Measurements from ENCODE around the gene TRIML1. TPM values are rescaled to one million over a fixed set of nuclear protein-coding genes. Genes with fewer than 3 reads are reported as not detected.
"Not testable (repeated sequence)": the region's sequence is repeated elsewhere in the genome, so short reads cannot be mapped to it uniquely, and the experiment has no call there.

Gene TRIML1
- total RNA-seq, 1 experiment from 2014 or later, result not detected

DNA sequence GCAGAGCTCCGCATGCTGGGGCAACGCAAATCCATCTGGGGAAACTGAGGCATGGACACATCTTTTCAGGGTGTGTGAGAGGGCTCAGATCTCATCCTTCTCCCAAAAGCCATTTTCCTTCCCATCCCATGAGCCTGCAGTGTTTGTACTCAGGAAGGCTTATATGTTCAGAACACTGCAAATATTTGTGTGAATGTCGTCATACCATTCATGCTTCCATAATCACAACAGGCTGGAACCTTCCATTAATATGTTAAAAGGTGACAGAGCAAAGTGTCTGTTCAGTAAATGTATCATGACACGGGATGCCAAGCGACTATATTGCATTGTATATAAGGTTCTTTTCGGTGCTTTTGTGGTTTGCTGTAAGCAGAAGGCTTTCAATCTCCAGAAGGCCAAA, 8.5 kb downstream of the TRIML1 start:
- no peak for DNase-seq (ENCODE audit: extremely low read depth, low read depth)

DNA sequence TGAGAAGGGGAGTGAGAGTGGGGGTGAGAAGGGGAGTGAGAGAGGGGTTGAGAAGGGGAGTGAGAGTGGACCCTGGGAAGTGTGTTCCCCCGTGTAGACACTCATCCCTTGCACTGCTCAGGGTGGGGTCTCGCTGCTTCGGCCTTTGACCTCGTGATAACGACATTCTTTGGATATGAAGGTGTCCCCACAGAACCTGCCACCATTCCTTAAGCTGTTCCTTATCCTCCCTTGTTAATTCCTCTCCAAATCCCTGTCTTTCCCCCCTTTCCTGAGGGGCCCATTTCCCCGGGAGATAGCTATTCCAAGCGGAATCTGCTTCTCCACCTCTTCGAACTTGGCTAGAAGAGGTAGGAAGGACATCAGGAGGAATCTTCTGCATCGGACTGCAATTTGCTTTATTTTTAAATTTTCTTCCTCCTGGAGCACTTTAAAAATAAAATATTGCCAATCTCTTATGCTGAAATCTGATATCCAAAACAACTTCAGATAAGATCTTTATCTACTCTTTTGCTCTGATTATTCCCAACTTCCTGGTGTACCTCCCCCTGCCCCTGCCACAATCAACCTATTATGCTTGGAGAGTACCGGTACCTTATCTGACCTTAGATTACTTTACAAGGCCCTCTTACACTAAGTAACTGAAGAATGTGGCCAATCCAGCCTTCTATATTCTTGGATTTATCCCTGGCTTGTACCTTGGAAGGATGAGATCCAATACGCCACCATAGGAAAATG, 15.6 kb downstream of the TRIML1 start:
- no peak for DNase-seq (ENCODE audit: extremely low read depth, low read depth)

- no peak for DNase-seq (ENCODE audit: extremely low read depth, low read depth)
These were observed 19.1 kb downstream of the TRIML1 start for GRCh38 chr4:188158336-188158735.

DNA sequence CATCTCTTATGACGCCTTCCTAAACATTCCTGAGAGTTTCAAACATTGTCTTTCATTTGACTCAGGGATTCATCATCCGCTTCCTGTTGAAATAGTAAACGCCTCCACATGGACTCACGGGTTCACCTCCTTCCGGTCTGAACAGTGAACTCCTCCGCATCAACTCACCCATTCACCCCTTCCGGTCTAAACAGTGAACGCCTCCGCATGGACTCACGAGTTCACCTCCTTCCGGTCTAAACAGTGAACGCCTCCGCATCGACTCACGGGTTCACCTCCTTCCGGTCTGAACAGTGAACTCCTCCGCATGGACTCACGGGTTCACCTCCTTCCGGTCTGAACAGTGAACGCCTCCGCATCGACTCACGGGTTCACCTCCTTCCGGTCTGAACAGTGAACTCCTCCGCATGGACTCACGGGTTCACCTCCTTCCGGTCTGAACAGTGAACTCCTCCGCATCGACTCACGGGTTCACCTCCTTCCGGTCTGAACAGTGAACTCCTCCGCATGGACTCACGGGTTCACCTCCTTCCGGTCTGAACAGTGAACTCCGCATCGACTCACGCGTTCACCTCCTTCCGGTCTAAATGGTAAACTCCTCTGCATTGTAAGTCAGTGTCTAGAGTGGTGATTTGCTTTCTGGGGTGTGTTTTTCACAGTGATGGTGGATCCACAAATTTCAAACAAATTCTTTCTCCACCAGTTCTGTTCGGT, 20.4 kb downstream of the TRIML1 start:
- not testable (repeated sequence) for DNase-seq (ENCODE audit: extremely low read depth, low read depth)

DNA sequence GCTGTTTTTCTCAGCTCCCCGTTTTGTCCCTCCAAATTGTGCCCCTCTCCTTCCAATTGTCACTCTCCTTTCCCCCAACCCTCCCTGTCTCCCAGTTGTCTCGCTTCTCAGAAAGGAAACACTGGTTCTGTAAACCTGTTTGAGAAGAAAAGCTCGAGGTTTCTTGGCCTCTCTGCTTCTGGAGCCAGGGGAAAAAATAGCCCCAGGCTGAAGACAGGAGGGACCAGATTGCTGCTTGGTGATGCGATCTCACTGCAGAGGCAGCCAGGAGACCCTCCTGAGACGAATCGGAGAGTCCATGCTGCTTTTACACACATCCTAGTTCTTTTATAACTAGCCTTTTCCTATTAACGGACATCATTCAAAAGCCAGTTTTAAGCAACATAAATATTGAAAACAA, 21.2 kb downstream of the TRIML1 start:
- no peak for DNase-seq (ENCODE audit: extremely low read depth, low read depth)

DNA sequence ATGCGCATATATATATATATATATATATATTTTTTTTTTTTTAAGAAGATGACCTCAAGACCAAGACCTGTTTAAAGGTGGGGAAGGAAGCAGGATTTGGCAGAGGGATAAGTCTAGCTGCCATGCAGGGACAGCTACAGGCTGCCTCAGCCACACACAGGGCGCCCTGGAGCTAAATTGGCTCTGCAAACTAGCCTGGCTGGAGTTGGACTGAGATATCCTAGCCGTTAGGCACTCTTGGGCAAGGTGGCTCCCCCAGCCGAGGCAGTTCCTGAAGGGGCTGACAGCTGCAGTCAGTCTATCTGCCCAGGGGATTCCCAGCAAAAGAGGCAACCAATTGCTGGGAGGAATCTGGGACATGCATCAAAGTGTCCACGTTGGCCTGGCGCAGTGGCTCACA, 21.9 kb downstream of the TRIML1 start:
- no peak for DNase-seq (ENCODE audit: extremely low read depth, low read depth)

DNA sequence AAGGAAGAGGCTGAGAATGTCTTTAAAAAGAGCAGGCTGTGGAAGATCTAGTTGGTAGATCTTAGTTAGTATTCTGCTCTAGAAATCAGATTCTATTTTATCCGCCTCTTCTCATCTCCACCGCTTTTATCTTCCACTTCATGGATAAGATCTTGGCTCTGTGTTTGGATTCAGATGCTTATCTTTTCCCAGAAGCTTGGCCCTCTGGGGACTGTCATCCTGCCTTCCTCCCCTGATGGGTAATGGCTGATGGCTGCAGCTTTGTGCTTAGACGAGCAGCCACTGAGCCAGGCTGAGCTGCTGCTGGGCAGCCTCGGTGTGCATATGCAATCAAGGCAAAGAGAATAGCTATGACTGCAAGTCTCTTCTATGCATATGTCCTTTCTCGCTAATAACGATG, 23.5 kb downstream of the TRIML1 start:
- DNase-seq (ENCODE audit: extremely low read depth, low read depth), result no peak

DNA sequence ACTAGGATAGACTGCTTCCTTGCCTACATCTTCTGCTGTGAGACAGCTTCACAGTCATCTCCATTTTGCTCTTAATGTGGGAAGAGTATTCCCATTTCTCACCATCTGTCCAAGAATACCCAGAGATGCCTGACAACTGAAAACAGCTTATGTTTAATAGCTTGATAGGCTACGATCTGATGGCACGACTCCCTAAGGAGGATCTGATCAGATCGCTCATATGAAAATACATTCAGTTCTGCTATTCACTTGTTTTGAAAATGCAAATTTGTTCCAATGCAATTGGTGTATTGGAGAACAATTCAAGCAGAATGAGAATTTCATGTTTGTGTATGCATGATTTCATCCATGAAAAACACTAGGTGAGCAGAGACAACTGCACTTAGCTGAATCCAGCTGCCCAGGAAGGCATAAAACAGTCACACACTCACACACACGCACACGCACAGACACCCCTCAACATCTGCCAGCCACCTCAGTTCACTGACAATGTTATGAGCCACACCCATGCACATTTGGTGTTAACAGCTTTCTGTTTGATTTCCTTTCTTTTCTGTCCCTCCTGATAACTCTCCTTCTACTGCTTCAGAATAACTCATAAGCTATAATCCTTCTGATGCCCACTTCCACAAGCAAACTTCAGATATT, 29.6 kb downstream of the TRIML1 start:
- DNase-seq (ENCODE audit: extremely low read depth, low read depth), result no peak

GRCh38 chr4:188171551-188171950, 32.3 kb downstream of the TRIML1 start:
- no peak for DNase-seq (ENCODE audit: extremely low read depth, low read depth)

DNA sequence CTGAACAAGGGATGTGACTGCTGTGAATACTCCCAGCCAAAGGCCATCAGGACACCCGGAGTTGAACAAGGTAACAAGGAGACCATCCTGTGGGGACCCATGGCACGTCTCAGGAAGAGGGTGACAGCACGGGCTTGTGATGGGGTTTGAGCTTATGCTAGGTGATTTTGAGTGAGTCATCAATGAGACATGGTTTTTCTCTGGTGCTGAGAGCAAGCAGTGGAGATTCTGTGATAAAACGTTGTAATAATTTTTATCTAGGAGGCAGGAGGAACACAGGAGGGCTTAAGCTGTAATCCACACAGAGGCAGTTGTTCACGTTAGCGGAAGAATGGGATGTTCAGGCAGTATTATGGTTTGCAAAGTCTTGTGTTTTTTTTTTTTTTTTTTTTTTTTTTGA, 36.0 kb downstream of the TRIML1 start:
- no peak for DNase-seq (ENCODE audit: extremely low read depth, low read depth)

GRCh38 chr4:188177997-188178675, 38.9 kb downstream of the TRIML1 start:
- no peak for DNase-seq (ENCODE audit: extremely low read depth, low read depth)

GRCh38 chr4:188178806-188179205, 39.6 kb downstream of the TRIML1 start:
- DNase-seq (ENCODE audit: extremely low read depth, low read depth), result no peak

DNA sequence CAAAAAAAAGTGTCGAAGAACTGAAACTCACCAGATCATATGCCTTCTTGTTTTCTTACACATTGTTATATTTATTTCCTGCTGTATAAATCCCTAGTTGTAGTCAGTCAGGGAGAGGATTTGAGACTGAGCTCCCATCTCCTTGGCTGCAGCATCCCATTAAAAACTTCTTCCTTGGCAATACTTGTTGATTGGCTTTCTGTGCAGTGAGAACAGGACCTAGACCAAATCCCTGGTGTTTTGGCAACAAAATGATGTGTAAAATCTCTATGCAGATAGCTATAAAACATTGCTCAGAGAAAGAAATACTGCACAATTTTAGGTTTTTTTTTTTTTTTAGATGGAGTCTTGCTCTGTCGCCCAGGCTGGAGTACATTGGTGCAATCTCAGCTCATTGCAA, 47.9 kb downstream of the TRIML1 start:
- no peak for DNase-seq (ENCODE audit: extremely low read depth, low read depth)

- no peak for DNase-seq (ENCODE audit: extremely low read depth, low read depth)
These were observed 51.2 kb downstream of the TRIML1 start for GRCh38 chr4:188190461-188190860.

- no peak for DNase-seq (ENCODE audit: extremely low read depth, low read depth)
These were observed 55.2 kb downstream of the TRIML1 start for GRCh38 chr4:188194421-188194820.

GRCh38 chr4:188195389-188195985, 56.2 kb downstream of the TRIML1 start:
- no peak for DNase-seq (ENCODE audit: extremely low read depth, low read depth)

DNA sequence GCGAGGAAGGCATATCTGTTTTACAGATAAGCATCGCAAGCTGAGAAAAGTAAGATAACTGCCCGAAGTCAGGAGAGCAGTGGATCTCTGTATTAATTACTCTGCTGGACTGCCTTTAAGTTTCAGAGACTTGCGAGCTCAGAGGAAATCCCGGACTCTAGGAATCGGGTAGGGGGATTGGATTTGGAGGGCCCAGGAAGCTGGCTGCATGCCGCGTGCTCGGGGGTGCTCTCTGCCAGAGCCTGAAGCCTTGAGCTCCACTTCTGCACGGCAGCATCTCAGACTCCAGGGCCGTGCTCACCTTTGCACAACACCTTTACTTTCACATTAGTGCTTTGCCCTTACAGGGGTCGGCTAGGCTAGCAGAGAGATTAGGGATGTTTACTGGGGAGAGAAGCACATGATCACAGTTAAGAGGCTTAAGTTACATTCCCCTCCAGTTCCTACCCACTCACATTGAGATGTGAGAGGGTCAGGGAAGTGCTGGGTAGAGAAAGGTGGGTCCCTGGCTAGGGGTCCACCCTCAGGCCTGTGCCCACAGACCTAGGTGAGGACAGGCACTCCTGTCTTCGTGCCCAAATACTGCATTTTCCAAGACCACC, 57.0 kb downstream of the TRIML1 start:
- no peak for DNase-seq (ENCODE audit: extremely low read depth, low read depth)

All from NCI-H460 (cell line).